WTC11 (cell line): ENCODE measurements around the gene SIN3B. TPM values are rescaled to one million over a fixed set of nuclear protein-coding genes. Genes with fewer than 3 reads are reported as not detected.
A peak's percentile ranks its signal among the peaks of the same experiment; 100 is the strongest.

Experiments
- ATAC-seq: fragments of 200-7000 bp; cut with Tn5 transposase; 2 replicates; pipeline ENCODE4 v1.10.0; 2021; ENCODE audit warnings: mild to moderate bottlenecking, moderate library complexity
- CTCF ChIA-PET: fragments of 300-600 bp; sonication (Branson Sonifier 250); formaldehyde crosslinking; loops from one replicate; lab custom pipeline; 2021; ENCODE audit warnings: antibody characterized with exemption; lab: Charles Lee
- POLR2A ChIA-PET: fragments of 350-600 bp; sonication (Branson Sonifier 250); formaldehyde crosslinking; loops from one replicate; lab custom pipeline; 2021; ENCODE audit warnings: antibody characterized with exemption; lab: Charles Lee
- DNase-seq: peaks from one replicate; pipeline ENCODE4 v3.0.0; 2021; ENCODE audit warnings: low spot score
- H3K27ac Mint-ChIP-seq: 2 replicates; pipeline ENCODE4 v1.8.0; 2021; ENCODE audit warnings: mixed read lengths
- H3K27me3 Mint-ChIP-seq: 2 replicates; pipeline ENCODE4 v1.8.0; 2021; ENCODE audit warnings: low read depth, mild to moderate bottlenecking, moderate library complexity, mixed read lengths
- H3K36me3 Mint-ChIP-seq: 2 replicates; pipeline ENCODE4 v1.8.0; 2021; ENCODE audit warnings: mixed read lengths
- H3K4me1 Mint-ChIP-seq: 2 replicates; pipeline ENCODE4 v1.8.0; 2022; ENCODE audit warnings: mixed read lengths
- H3K4me3 Mint-ChIP-seq: 2 replicates; pipeline ENCODE4 v1.8.0; 2021; ENCODE audit warnings: mild to moderate bottlenecking, moderate library complexity, mixed read lengths
- H3K9me3 Mint-ChIP-seq: 2 replicates; pipeline ENCODE4 v1.8.0; 2021; ENCODE audit warnings: mixed read lengths
- ETV6 ChIP-seq: sonication (generic); formaldehyde crosslinking; IDR thresholded peaks from 2 replicates; pipeline ENCODE4 v1.8.1; 2022; ENCODE audit warnings: mild to moderate bottlenecking, missing genetic modification reagents
- FOXJ3 ChIP-seq: sonication (generic); formaldehyde crosslinking; IDR thresholded peaks from 2 replicates; pipeline ENCODE4 v1.9.0; 2021; ENCODE audit warnings: missing genetic modification reagents, mild to moderate bottlenecking, borderline replicate concordance
- GABPB1 ChIP-seq: sonication (generic); formaldehyde crosslinking; IDR thresholded peaks from 2 replicates; pipeline ENCODE4 v1.8.1; 2023; ENCODE audit warnings: mild to moderate bottlenecking, missing genetic modification reagents
- SMAD3 ChIP-seq: sonication (generic); formaldehyde crosslinking; IDR thresholded peaks from 2 replicates; pipeline ENCODE4 v1.8.0; 2022; ENCODE audit warnings: missing genetic modification reagents, mild to moderate bottlenecking, borderline replicate concordance
- SOX15 ChIP-seq: fragments of 250-450 bp; sonication (Bioruptor Pico); IDR thresholded peaks from 2 replicates; pipeline ENCODE4 v1.9.0; 2021; ENCODE audit warnings: mild to moderate bottlenecking
- TEAD4 ChIP-seq: sonication (generic); formaldehyde crosslinking; IDR thresholded peaks from 2 replicates; pipeline ENCODE4 v1.8.0; 2022; ENCODE audit warnings: mild to moderate bottlenecking, missing genetic modification reagents
- total RNA-seq: library from RNA; stranded (reverse); gene quantifications from 3 replicates; pipeline ENCODE4 v1.2.3, GENCODE V29; 2021
- TF ChIP-seq, protein P1 (sequence below): fragments of 250-450 bp; sonication (Bioruptor Pico); conservative IDR thresholded peaks from 2 replicates; pipeline ENCODE4 v1.9.0; 2021; ENCODE audit warnings: mild to moderate bottlenecking
- TF ChIP-seq, protein P2 (sequence below): sonication (generic); formaldehyde crosslinking; IDR thresholded peaks from 2 replicates; pipeline ENCODE4 v1.8.1; 2023; ENCODE audit warnings: mild to moderate bottlenecking, missing genetic modification reagents, moderate library complexity
- TF ChIP-seq, protein P3 (sequence below): sonication (generic); formaldehyde crosslinking; IDR thresholded peaks from 2 replicates; pipeline ENCODE4 v1.8.1; 2022; ENCODE audit warnings: missing genetic modification reagents, borderline replicate concordance
- TF ChIP-seq, protein P4 (sequence below): sonication (generic); formaldehyde crosslinking; IDR thresholded peaks from 2 replicates; pipeline ENCODE4 v1.8.1; 2023; ENCODE audit warnings: mild to moderate bottlenecking, missing genetic modification reagents, borderline replicate concordance
- TF ChIP-seq, protein P5 (sequence below): sonication (generic); formaldehyde crosslinking; IDR thresholded peaks from 2 replicates; pipeline ENCODE4 v1.8.0; 2022; ENCODE audit warnings: mild to moderate bottlenecking, missing genetic modification reagents
- TF ChIP-seq, protein P6 (sequence below): sonication (generic); formaldehyde crosslinking; IDR thresholded peaks from 2 replicates; pipeline ENCODE4 v1.8.0; 2022; ENCODE audit warnings: missing genetic modification reagents
- TF ChIP-seq, protein P7 (sequence below): sonication (generic); formaldehyde crosslinking; IDR thresholded peaks from 2 replicates; pipeline ENCODE4 v1.8.0; 2023; ENCODE audit warnings: mild to moderate bottlenecking, missing genetic modification reagents

The SIN3B gene
- total RNA-seq, 1 experiment from 2014 or later = 87.7 TPM

DNA sequence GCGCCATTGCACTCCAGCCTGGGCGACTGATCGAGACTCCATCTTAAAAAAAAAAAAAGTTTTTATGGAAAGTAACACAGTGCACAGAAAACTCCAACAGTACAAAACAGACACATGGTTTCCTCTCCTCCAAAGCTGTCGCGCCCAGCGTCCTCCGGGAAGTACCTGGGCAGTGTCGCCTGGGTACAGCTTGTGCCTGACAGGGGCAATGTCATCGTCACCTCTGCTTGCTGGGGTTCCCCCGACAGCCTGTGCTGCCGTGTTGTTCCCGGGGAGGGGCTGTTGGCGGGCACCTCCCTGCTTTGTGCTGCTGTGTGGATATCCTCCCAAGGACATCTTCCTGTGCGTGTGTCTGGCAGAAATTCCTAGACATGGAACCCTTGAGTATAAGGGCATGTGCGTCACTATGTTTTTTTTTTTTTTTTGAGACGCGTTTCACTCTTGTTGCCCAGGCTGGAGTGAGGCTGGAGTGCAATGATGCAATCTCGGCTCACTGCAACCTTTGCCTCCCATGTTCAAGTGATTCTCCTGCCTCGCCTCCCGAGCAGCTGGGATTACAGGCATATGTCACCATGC, 57.2 kb downstream of the SIN3B start:
- no peak for ATAC-seq
- Mint-ChIP-seq H3K27me3 (peaks cover 7% of the 10 kb centered on the region), H3K27ac (no peak overlapping the region), H3K9me3 (peaks cover 15% of the 10 kb centered on the region), H3K4me3 (no peak overlapping the region), H3K4me1 (no peaks in the 10 kb centered on the region), H3K36me3 (peaks cover 16% of the 10 kb centered on the region)
- TF ChIP-seq, protein P1, sequence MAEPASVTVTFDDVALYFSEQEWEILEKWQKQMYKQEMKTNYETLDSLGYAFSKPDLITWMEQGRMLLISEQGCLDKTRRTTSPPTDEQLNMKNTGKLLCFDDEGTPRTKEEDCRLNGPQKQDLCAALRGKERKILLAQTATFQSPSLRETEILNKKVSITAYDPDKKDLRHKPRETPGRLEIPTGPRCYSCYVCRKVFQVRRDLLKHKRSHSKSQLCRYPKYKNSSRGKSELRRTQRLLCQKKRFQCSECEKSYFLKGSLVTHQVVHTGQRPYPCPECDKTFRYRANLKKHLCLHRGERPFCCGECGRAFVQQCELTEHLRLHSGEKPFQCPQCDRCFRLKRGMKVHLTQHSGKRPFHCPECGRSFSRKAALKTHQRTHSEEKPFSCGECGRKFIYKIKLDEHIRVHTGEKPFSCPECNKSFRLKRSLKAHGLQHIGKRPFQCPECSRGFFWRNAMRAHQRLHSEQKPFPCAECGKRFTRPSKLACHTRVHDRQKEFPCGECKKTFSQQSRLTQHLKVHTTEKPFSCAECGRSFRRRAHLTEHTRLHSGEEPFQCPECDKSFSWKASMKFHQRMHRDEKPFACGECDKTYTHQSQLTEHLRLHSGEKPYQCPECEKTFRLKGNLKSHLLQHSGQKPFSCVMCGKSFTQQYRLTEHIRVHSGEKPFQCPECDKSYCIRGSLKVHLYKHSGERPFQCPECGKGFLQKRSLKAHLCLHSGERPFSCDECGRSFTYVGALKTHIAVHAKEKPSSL (CRISPR knock-in tag) = no peak
- TF ChIP-seq GABPB1 (CRISPR knock-in tag) (peak; percentile 97), TEAD4 (no peak)
- ChIA-PET CTCF (interaction anchor here (0.7 to 1.2 kb wide), 2 partner anchors 26 to 172 kb away, joined by 3 to 5 read pairs; no protein-coding TSS in a partner anchor), POLR2A (no interaction called here)
- no peak for DNase-seq

DNA sequence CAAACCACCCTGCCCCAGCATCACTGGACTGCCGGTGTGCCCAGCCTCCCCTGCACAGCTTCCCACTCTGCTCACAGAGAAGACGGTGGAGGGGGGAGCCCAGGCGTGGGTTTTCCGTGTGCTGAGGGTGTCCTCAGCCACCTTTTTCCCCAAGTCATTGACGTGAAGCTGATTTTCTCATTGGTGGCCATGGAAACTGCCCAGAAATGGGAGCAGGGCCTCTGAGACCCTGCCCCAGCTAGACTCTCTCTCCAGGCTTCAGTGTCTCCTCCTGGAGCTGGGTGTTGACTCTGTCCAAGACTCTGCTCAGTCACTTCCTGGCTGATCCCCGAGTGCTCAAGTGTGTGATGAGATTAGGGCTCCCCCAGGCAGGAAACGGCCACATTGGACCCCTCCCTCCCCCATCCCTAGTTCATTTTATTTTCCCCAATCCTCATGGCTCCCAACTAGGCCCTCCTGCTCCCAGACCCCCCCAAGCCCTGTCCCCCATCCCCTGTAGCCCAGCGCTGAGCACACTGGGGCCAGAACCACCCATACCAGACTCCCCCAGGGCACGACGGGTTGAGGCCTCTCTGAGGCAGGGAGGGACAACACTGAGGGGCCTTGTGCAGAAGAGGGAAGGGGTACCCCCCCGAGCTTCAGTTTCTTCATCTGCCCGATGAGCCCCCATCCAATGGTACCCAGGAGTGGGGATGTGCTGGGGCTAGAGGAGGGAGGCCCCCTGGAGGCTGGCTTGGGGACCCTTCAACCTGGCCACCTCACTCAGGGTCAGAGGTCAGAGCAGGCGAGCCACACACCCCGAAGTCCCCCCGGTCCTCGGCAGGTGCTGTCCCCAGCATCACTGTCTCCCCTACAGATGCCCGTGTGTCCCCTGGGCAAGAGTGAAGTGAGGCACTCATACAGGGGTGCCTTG, 58.4 kb downstream of the SIN3B start:
- ATAC-seq = no peak
- H3K4me1 Mint-ChIP-seq = no peaks in the 10 kb centered on the region
- CTCF ChIA-PET = interaction anchor here (0.6 to 1.2 kb wide), 2 partner anchors 10 to 173 kb away, joined by 3 to 5 read pairs; no protein-coding TSS in a partner anchor
- H3K27me3 Mint-ChIP-seq = peaks cover 3% of the 10 kb centered on the region; the same call in 1 of the 2 replicates
- POLR2A ChIA-PET = no interaction called here
- peaks cover 6% of the 10 kb centered on the region for H3K36me3 Mint-ChIP-seq
- H3K4me3 Mint-ChIP-seq = no peak overlapping the region
- peaks cover 6% of the 10 kb centered on the region for H3K9me3 Mint-ChIP-seq
- DNase-seq = no peak
- H3K27ac Mint-ChIP-seq = no peak overlapping the region
- TF ChIP-seq, protein P2, sequence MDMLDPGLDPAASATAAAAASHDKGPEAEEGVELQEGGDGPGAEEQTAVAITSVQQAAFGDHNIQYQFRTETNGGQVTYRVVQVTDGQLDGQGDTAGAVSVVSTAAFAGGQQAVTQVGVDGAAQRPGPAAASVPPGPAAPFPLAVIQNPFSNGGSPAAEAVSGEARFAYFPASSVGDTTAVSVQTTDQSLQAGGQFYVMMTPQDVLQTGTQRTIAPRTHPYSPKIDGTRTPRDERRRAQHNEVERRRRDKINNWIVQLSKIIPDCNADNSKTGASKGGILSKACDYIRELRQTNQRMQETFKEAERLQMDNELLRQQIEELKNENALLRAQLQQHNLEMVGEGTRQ (CRISPR knock-in tag) = no peak
- TF ChIP-seq, protein P1 (CRISPR knock-in tag) = no peak
- TF ChIP-seq, protein P3, sequence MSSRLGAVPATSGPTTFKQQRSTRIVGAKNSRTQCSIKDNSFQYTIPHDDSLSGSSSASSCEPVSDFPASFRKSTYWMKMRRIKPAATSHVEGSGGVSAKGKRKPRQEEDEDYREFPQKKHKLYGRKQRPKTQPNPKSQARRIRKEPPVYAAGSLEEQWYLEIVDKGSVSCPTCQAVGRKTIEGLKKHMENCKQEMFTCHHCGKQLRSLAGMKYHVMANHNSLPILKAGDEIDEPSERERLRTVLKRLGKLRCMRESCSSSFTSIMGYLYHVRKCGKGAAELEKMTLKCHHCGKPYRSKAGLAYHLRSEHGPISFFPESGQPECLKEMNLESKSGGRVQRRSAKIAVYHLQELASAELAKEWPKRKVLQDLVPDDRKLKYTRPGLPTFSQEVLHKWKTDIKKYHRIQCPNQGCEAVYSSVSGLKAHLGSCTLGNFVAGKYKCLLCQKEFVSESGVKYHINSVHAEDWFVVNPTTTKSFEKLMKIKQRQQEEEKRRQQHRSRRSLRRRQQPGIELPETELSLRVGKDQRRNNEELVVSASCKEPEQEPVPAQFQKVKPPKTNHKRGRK (CRISPR knock-in tag) = no peak
- TF ChIP-seq, protein P4, sequence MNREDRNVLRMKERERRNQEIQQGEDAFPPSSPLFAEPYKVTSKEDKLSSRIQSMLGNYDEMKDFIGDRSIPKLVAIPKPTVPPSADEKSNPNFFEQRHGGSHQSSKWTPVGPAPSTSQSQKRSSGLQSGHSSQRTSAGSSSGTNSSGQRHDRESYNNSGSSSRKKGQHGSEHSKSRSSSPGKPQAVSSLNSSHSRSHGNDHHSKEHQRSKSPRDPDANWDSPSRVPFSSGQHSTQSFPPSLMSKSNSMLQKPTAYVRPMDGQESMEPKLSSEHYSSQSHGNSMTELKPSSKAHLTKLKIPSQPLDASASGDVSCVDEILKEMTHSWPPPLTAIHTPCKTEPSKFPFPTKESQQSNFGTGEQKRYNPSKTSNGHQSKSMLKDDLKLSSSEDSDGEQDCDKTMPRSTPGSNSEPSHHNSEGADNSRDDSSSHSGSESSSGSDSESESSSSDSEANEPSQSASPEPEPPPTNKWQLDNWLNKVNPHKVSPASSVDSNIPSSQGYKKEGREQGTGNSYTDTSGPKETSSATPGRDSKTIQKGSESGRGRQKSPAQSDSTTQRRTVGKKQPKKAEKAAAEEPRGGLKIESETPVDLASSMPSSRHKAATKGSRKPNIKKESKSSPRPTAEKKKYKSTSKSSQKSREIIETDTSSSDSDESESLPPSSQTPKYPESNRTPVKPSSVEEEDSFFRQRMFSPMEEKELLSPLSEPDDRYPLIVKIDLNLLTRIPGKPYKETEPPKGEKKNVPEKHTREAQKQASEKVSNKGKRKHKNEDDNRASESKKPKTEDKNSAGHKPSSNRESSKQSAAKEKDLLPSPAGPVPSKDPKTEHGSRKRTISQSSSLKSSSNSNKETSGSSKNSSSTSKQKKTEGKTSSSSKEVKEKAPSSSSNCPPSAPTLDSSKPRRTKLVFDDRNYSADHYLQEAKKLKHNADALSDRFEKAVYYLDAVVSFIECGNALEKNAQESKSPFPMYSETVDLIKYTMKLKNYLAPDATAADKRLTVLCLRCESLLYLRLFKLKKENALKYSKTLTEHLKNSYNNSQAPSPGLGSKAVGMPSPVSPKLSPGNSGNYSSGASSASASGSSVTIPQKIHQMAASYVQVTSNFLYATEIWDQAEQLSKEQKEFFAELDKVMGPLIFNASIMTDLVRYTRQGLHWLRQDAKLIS (CRISPR knock-in tag) = no peak
- TF ChIP-seq, protein P5, sequence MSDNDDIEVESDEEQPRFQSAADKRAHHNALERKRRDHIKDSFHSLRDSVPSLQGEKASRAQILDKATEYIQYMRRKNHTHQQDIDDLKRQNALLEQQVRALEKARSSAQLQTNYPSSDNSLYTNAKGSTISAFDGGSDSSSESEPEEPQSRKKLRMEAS = no peak
- TF ChIP-seq, protein P6, sequence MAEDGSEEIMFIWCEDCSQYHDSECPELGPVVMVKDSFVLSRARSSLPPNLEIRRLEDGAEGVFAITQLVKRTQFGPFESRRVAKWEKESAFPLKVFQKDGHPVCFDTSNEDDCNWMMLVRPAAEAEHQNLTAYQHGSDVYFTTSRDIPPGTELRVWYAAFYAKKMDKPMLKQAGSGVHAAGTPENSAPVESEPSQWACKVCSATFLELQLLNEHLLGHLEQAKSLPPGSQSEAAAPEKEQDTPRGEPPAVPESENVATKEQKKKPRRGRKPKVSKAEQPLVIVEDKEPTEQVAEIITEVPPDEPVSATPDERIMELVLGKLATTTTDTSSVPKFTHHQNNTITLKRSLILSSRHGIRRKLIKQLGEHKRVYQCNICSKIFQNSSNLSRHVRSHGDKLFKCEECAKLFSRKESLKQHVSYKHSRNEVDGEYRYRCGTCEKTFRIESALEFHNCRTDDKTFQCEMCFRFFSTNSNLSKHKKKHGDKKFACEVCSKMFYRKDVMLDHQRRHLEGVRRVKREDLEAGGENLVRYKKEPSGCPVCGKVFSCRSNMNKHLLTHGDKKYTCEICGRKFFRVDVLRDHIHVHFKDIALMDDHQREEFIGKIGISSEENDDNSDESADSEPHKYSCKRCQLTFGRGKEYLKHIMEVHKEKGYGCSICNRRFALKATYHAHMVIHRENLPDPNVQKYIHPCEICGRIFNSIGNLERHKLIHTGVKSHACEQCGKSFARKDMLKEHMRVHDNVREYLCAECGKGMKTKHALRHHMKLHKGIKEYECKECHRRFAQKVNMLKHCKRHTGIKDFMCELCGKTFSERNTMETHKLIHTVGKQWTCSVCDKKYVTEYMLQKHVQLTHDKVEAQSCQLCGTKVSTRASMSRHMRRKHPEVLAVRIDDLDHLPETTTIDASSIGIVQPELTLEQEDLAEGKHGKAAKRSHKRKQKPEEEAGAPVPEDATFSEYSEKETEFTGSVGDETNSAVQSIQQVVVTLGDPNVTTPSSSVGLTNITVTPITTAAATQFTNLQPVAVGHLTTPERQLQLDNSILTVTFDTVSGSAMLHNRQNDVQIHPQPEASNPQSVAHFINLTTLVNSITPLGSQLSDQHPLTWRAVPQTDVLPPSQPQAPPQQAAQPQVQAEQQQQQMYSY (CRISPR knock-in tag) = no peak
- TF ChIP-seq SOX15 (CRISPR knock-in tag) (no peak), ETV6 (CRISPR knock-in tag) (no peak), FOXJ3 (CRISPR knock-in tag) (no peak), SMAD3 (CRISPR knock-in tag) (no peak)
- TF ChIP-seq, protein P7, sequence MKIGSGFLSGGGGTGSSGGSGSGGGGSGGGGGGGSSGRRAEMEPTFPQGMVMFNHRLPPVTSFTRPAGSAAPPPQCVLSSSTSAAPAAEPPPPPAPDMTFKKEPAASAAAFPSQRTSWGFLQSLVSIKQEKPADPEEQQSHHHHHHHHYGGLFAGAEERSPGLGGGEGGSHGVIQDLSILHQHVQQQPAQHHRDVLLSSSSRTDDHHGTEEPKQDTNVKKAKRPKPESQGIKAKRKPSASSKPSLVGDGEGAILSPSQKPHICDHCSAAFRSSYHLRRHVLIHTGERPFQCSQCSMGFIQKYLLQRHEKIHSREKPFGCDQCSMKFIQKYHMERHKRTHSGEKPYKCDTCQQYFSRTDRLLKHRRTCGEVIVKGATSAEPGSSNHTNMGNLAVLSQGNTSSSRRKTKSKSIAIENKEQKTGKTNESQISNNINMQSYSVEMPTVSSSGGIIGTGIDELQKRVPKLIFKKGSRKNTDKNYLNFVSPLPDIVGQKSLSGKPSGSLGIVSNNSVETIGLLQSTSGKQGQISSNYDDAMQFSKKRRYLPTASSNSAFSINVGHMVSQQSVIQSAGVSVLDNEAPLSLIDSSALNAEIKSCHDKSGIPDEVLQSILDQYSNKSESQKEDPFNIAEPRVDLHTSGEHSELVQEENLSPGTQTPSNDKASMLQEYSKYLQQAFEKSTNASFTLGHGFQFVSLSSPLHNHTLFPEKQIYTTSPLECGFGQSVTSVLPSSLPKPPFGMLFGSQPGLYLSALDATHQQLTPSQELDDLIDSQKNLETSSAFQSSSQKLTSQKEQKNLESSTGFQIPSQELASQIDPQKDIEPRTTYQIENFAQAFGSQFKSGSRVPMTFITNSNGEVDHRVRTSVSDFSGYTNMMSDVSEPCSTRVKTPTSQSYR (CRISPR knock-in tag) = no peak
